HL-60 (cell line): ENCODE measurements around the gene ACOD1.

Experiments used
- DNase-seq, 2 experiments: peaks; one replicate each; pipeline ENCODE4 v3.0.0-alpha.2; 2010 to 2020; ENCODE audit warnings: low read depth in 1 of 2, low spot score in 1 of 2
- H3K27ac ChIP-seq: fragments of 250-450 bp; sonication (Bioruptor Pico); replicated peaks from 2 replicates; pipeline ENCODE4 v1.5.1; 2020; ENCODE audit warnings: mild to moderate bottlenecking, moderate library complexity
- H3K27me3 ChIP-seq: fragments of 250-450 bp; sonication (Bioruptor Pico); 2 replicates; pipeline ENCODE4 v1.5.1; 2021; ENCODE audit warnings: mild to moderate bottlenecking, moderate library complexity; ENCODE audit not compliant: insufficient read depth, poor library complexity, severe bottlenecking
- H3K4me3 ChIP-seq: replicated peaks from 2 replicates; pipeline ENCODE4 v1.5.1; 2011; ENCODE audit warnings: mild to moderate bottlenecking, control low read depth, low read length; ENCODE audit not compliant: insufficient read depth
- GABPA ChIP-seq: IDR thresholded peaks from 2 replicates; pipeline ENCODE4 v1.6.1; 2012; ENCODE audit warnings: low read depth
- POLR2AphosphoS5 ChIP-seq: IDR thresholded peaks from 2 replicates; pipeline ENCODE4 v1.6.1; 2012; ENCODE audit warnings: low read depth
- SPI1 ChIP-seq: IDR thresholded peaks from 2 replicates; pipeline ENCODE4 v1.6.1; 2012; ENCODE audit warnings: low read depth, mild to moderate bottlenecking, borderline replicate concordance
- TF ChIP-seq, protein P1 (sequence below): IDR thresholded peaks from 2 replicates; pipeline ENCODE4 v1.6.1; 2012; ENCODE audit warnings: low read depth; ENCODE audit not compliant: insufficient replicate concordance
- TF ChIP-seq, protein P2 (sequence below): IDR thresholded peaks from one replicate; pipeline ENCODE4 v1.5.1; 2011; ENCODE audit warnings: low read length, control low read depth, inconsistent platforms; ENCODE audit not compliant: insufficient read depth

The ACOD1 gene

DNA sequence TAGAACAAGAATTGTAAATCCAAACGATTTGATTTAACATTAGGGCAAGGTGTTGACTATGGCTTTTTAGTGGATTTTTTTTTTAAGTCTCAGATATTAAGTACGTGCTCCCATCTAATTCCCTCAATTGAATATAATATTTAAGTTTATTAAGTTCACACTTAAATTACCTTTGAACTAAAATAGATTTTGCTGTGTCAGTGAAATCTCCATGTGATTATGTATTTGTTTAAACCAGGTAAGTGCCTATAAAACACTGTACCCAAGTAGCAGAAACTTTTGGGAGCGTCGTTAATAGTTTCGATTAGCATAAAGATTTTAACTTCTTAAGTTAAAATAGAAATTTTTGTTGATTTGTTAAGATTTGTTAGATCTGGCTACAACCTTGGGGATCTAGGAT, 45.2 kb downstream of the ACOD1 start:
- no peak for DNase-seq
- no peak overlapping the region for H3K27ac ChIP-seq
- no peaks in the 10 kb centered on the region for H3K27me3 ChIP-seq
- TF ChIP-seq GABPA = no peak
- TF ChIP-seq, protein P1, sequence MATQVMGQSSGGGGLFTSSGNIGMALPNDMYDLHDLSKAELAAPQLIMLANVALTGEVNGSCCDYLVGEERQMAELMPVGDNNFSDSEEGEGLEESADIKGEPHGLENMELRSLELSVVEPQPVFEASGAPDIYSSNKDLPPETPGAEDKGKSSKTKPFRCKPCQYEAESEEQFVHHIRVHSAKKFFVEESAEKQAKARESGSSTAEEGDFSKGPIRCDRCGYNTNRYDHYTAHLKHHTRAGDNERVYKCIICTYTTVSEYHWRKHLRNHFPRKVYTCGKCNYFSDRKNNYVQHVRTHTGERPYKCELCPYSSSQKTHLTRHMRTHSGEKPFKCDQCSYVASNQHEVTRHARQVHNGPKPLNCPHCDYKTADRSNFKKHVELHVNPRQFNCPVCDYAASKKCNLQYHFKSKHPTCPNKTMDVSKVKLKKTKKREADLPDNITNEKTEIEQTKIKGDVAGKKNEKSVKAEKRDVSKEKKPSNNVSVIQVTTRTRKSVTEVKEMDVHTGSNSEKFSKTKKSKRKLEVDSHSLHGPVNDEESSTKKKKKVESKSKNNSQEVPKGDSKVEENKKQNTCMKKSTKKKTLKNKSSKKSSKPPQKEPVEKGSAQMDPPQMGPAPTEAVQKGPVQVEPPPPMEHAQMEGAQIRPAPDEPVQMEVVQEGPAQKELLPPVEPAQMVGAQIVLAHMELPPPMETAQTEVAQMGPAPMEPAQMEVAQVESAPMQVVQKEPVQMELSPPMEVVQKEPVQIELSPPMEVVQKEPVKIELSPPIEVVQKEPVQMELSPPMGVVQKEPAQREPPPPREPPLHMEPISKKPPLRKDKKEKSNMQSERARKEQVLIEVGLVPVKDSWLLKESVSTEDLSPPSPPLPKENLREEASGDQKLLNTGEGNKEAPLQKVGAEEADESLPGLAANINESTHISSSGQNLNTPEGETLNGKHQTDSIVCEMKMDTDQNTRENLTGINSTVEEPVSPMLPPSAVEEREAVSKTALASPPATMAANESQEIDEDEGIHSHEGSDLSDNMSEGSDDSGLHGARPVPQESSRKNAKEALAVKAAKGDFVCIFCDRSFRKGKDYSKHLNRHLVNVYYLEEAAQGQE = no peak
- TF ChIP-seq, protein P2, sequence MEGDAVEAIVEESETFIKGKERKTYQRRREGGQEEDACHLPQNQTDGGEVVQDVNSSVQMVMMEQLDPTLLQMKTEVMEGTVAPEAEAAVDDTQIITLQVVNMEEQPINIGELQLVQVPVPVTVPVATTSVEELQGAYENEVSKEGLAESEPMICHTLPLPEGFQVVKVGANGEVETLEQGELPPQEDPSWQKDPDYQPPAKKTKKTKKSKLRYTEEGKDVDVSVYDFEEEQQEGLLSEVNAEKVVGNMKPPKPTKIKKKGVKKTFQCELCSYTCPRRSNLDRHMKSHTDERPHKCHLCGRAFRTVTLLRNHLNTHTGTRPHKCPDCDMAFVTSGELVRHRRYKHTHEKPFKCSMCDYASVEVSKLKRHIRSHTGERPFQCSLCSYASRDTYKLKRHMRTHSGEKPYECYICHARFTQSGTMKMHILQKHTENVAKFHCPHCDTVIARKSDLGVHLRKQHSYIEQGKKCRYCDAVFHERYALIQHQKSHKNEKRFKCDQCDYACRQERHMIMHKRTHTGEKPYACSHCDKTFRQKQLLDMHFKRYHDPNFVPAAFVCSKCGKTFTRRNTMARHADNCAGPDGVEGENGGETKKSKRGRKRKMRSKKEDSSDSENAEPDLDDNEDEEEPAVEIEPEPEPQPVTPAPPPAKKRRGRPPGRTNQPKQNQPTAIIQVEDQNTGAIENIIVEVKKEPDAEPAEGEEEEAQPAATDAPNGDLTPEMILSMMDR = no peak
- no peak for TF ChIP-seq SPI1
- no peak for TF ChIP-seq POLR2AphosphoS5
- no peak overlapping the region for H3K4me3 ChIP-seq

DNA sequence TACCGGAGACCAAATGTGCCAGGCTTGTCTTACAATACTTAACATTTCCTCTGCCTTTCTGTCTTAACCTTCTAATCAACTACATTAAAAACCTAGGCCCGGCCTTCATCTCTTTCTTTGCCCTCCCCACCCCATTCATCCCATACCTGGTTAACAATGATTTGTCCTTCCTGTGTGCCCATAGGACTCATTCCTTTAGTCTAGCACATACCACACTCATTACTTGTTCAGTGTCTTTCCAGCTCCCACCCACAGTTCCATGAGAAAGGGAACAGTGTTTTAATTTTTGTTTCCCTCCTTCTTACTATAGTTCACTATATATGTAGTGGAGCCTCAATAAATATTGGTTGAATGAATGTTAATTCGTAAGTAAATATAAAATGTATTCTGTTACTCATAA, 46.0 kb downstream of the ACOD1 start:
- H3K27ac ChIP-seq = no peak overlapping the region
- H3K27me3 ChIP-seq = no peaks in the 10 kb centered on the region
- no peak overlapping the region for H3K4me3 ChIP-seq
- DNase-seq = no peak
- TF ChIP-seq SPI1 (no peak), GABPA (no peak), POLR2AphosphoS5 (no peak)
- TF ChIP-seq, protein P1 = no peak
- TF ChIP-seq, protein P2 = no peak

DNA sequence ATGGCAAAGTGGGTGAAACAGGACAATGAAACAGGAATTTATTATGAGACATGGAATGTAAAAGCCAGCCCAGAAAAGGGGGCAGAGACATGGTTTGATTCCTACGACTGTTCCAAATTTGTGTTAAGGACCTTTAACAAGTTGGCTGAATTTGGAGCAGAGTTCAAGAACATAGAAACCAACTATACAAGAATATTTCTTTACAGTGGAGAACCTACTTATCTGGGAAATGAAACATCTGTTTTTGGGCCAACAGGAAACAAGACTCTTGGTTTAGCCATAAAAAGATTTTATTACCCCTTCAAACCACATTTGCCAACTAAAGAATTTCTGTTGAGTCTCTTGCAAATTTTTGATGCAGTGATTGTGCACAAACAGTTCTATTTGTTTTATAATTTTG, 52.2 kb downstream of the ACOD1 start:
- no peak overlapping the region for H3K4me3 ChIP-seq
- H3K27me3 ChIP-seq = no peaks in the 10 kb centered on the region
- H3K27ac ChIP-seq = no peak overlapping the region
- DNase-seq = no peak
- TF ChIP-seq GABPA (no peak), SPI1 (no peak), POLR2AphosphoS5 (no peak)
- TF ChIP-seq, protein P2 = no peak
- TF ChIP-seq, protein P1 = no peak
